ENCODE measurements around the gene NXPE3.

Gene NXPE3

GRCh38 chr3:101833446-101833974 is 54.5 kb downstream of the NXPE3 start:
- Histone ChIP-seq H3K27me3 (ENCODE audit: insufficient read depth, poor library complexity, severe bottlenecking) (no peaks in the 10 kb centered on the region), H3K4me3 (replicated peaks; ENCODE audit: insufficient read depth, low read length) (no peak overlapping the region), H3K27ac (replicated peaks) (no peak overlapping the region)
- TF ChIP-seq REST (IDR thresholded peaks at IDR 0.05; ENCODE audit: insufficient replicate concordance, low read depth) = no peak
- no peak for TF ChIP-seq GABPA (IDR thresholded peaks at IDR 0.05; ENCODE audit: low read depth)
- no peak for TF ChIP-seq SPI1 (IDR thresholded peaks at IDR 0.05; ENCODE audit: borderline replicate concordance, low read depth)
- TF ChIP-seq CTCF (IDR thresholded peaks at IDR 0.05; ENCODE audit: insufficient read depth, low read length) = no peak
- no peak for TF ChIP-seq POLR2AphosphoS5 (IDR thresholded peaks at IDR 0.05; ENCODE audit: low read depth)
- no peak for DNase-seq (ENCODE audit: low read depth in 1 of 2, low spot score in 1 of 2)

- H3K27me3 ChIP-seq (ENCODE audit: insufficient read depth, poor library complexity, severe bottlenecking) = no peaks in the 10 kb centered on the region
- H3K4me3 ChIP-seq (replicated peaks; ENCODE audit: insufficient read depth, low read length) = no peak overlapping the region
- no peak for TF ChIP-seq CTCF (IDR thresholded peaks at IDR 0.05; ENCODE audit: insufficient read depth, low read length)
- TF ChIP-seq SPI1 (IDR thresholded peaks at IDR 0.05; ENCODE audit: borderline replicate concordance, low read depth) = no peak
- TF ChIP-seq GABPA (IDR thresholded peaks at IDR 0.05; ENCODE audit: low read depth) = no peak
- no peak for DNase-seq (ENCODE audit: low read depth in 1 of 2, low spot score in 1 of 2)
- no peak overlapping the region for H3K27ac ChIP-seq (replicated peaks)
These were observed 56.7 kb downstream of the NXPE3 start for GRCh38 chr3:101835676-101836075.

GRCh38 chr3:101836160-101836559 is 57.1 kb downstream of the NXPE3 start:
- DNase-seq (ENCODE audit: low read depth in 1 of 2, low spot score in 1 of 2) = no peak

More at GRCh38 chr3:101836160-101836559, 57.1 kb downstream of the NXPE3 start:
- no peaks in the 10 kb centered on the region for H3K27me3 ChIP-seq (ENCODE audit: insufficient read depth, poor library complexity, severe bottlenecking)
- H3K4me3 ChIP-seq (replicated peaks; ENCODE audit: insufficient read depth, low read length) = no peak overlapping the region
- no peak overlapping the region for H3K27ac ChIP-seq (replicated peaks)
- TF ChIP-seq POLR2AphosphoS5 (IDR thresholded peaks at IDR 0.05; ENCODE audit: low read depth) (no peak), SPI1 (IDR thresholded peaks at IDR 0.05; ENCODE audit: borderline replicate concordance, low read depth) (no peak), REST (IDR thresholded peaks at IDR 0.05; ENCODE audit: insufficient replicate concordance, low read depth) (no peak), CTCF (IDR thresholded peaks at IDR 0.05; ENCODE audit: insufficient read depth, low read length) (no peak), GABPA (IDR thresholded peaks at IDR 0.05; ENCODE audit: low read depth) (no peak)

Data from HL-60 (cell line).